Activated naive CD4-positive, alpha-beta T cell treated with anti-CD3 and anti-CD28 coated beads, Interleukin-2, amount 50 U/mL, for 72 hours (primary cell): ENCODE results near the gene AGPAT2. TPM values are rescaled to one million over a fixed set of nuclear protein-coding genes. Genes with fewer than 3 reads are reported as not detected.

Source experiments
- total RNA-seq, 2 donors: library from RNA; stranded (reverse); gene quantifications; one replicate each; pipeline ENCODE4 v1.2.3, GENCODE V29; 2022

The AGPAT2 gene
- total RNA-seq, 2 donors from 2014 or later, result 7.4 to 18.9 TPM

Other genes starting within 250 kb of the AGPAT2 start
- gene INPP5E, start 247.6 kb downstream of the AGPAT2 start, total RNA-seq, result 10 to 100 TPM; 14.4 to 16.0 TPM
- 10 to 100 TPM; 56.6 to 79.5 TPM for gene SEC16A, start 204.4 kb downstream of the AGPAT2 start, total RNA-seq
- 10 to 100 TPM; 76.4 to 85.5 TPM for gene NOTCH1, start 141.4 kb downstream of the AGPAT2 start, total RNA-seq
- 1 to 10 TPM in 1 of 2 donors, under 1 TPM in 1; 0.61 to 1.6 TPM for gene EGFL7, start 24.5 kb downstream of the AGPAT2 start, total RNA-seq
- gene DIPK1B, start 25.1 kb upstream of the AGPAT2 start, total RNA-seq, result under 1 TPM in 1 of 2 donors, not detected in 1; 0.37 TPM
- gene LCN10, start 55.5 kb upstream of the AGPAT2 start, total RNA-seq, result 1 to 10 TPM in 1 of 2 donors, under 1 TPM in 1; 0.89 to 1.6 TPM
- gene LCN6, start 61.1 kb upstream of the AGPAT2 start, total RNA-seq, result not detected
- gene LCN8, start 70.8 kb upstream of the AGPAT2 start, total RNA-seq, result not detected
- not detected for gene LCN15, start 77.1 kb upstream of the AGPAT2 start, total RNA-seq
- gene TMEM141, start 103.9 kb upstream of the AGPAT2 start, total RNA-seq, result 10 to 100 TPM; 31.1 to 46.8 TPM
- 1 to 10 TPM in 1 of 2 donors, under 1 TPM in 1; 0.18 to 1.3 TPM for gene CCDC183, start 108.9 kb upstream of the AGPAT2 start, total RNA-seq
- 100 to 1,000 TPM in 1 of 2 donors, 10 to 100 TPM in 1; 79.3 to 101 TPM for gene RABL6, start 120.5 kb upstream of the AGPAT2 start, total RNA-seq
- gene AJM1, start 155.0 kb upstream of the AGPAT2 start, total RNA-seq, result 1 to 10 TPM; 3.7 to 6.7 TPM
- 100 to 1,000 TPM; 129 to 167 TPM for gene PHPT1, start 162.0 kb upstream of the AGPAT2 start, total RNA-seq
- gene MAMDC4, start 164.9 kb upstream of the AGPAT2 start, total RNA-seq, result 10 to 100 TPM; 17.7 to 21.5 TPM
- gene EDF1, start 178.9 kb upstream of the AGPAT2 start, total RNA-seq, result 100 to 1,000 TPM; 272 to 274 TPM
- gene TRAF2, start 199.1 kb upstream of the AGPAT2 start, total RNA-seq, result 10 to 100 TPM; 53.7 to 56.5 TPM